IPS-15b (cell line): ENCODE results near the gene GPC5.

Experiments
- H3K27me3 ChIP-seq: one replicate; pipeline ENCODE4 v1.6.1; 2013; ENCODE audit warnings: low read length; ENCODE audit not compliant: control insufficient read depth, insufficient read depth
- H3K36me3 ChIP-seq: one replicate; pipeline ENCODE4 v1.6.1; 2013; ENCODE audit warnings: low read length; ENCODE audit not compliant: control insufficient read depth, insufficient read depth
- H3K4me1 ChIP-seq: one replicate; pipeline ENCODE4 v1.6.1; 2013; ENCODE audit warnings: mild to moderate bottlenecking, low read length; ENCODE audit not compliant: control insufficient read depth, insufficient read depth
- H3K4me3 ChIP-seq: one replicate; pipeline ENCODE4 v1.5.1; 2013; ENCODE audit warnings: low read depth, low read length
- H3K9ac ChIP-seq: one replicate; pipeline ENCODE4 v1.6.1; 2013; ENCODE audit warnings: low read depth, mild to moderate bottlenecking, low read length
- H3K9me3 ChIP-seq: one replicate; pipeline ENCODE4 v1.6.1; 2013; ENCODE audit warnings: mild to moderate bottlenecking, low read length; ENCODE audit not compliant: control insufficient read depth, insufficient read depth

The GPC5 gene

DNA sequence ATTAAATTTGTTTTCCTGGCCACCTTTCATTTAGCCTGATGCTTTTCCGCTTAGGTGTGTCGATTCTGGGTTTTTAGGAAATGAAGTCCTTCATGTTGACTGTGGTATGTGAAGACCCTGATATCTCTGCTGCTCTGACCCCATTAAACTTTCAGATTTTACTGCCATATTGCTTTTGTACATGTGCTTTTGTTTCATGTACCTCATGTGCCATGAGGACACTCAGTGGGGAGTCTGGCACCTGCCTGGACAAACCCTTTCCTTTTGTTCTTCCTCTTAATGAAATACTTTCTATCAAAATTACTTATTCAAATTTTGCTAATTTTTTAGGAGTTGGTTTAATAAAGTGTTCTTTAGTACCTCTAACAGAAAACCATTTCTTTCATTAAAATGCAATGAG is 774.8 kb downstream of the GPC5 start:
- H3K36me3 ChIP-seq: no peaks in the 10 kb centered on the region
- no peak overlapping the region for H3K9ac ChIP-seq
- no peaks in the 10 kb centered on the region for H3K4me1 ChIP-seq
- H3K9me3 ChIP-seq: no peaks in the 10 kb centered on the region
- H3K27me3 ChIP-seq: no peaks in the 10 kb centered on the region
- H3K4me3 ChIP-seq: no peak overlapping the region

DNA sequence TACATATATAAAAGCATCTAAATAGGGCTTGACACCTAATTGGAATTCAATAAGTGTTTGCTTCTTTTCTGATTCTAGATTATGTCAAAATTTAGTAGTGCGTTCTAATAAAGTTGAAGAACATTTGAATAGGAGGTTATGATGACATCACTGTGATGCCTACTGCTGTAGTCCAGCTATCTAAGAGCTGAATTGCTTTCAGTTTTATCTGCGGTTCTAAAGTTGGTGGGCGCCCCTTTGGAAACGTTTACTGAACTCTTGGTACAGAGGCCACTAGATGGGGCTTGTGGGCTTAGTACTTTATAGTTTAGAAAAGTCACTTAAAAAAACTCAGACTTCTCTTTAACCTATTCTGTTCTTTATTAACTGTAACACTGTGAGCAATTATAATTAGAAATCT is 776.9 kb downstream of the GPC5 start:
- no peaks in the 10 kb centered on the region for H3K4me1 ChIP-seq
- no peak overlapping the region for H3K4me3 ChIP-seq
- H3K9me3 ChIP-seq: no peaks in the 10 kb centered on the region
- no peaks in the 10 kb centered on the region for H3K27me3 ChIP-seq
- no peak overlapping the region for H3K9ac ChIP-seq
- no peaks in the 10 kb centered on the region for H3K36me3 ChIP-seq

DNA sequence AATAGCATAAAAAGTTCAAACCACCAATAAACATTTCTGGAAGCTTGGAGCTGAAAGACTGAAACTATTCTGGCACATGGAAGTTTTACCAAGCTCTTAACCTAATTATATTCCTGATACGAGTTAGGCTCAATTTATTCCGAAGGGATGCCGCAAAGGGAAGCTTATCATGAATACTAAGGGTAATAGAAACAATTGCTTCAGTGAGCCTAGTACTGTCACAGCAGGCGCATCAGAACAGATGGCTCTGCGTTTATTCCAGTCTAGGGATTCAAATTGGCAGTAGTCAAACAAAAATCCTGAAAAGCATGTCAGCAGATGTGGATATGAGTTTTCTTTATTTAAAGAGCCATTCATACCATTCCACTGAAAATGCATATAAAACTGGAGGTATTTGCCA is 779.5 kb downstream of the GPC5 start:
- Histone ChIP-seq H3K9ac (no peak overlapping the region), H3K9me3 (no peaks in the 10 kb centered on the region), H3K4me1 (no peaks in the 10 kb centered on the region), H3K27me3 (no peaks in the 10 kb centered on the region), H3K36me3 (no peaks in the 10 kb centered on the region), H3K4me3 (no peak overlapping the region)

DNA sequence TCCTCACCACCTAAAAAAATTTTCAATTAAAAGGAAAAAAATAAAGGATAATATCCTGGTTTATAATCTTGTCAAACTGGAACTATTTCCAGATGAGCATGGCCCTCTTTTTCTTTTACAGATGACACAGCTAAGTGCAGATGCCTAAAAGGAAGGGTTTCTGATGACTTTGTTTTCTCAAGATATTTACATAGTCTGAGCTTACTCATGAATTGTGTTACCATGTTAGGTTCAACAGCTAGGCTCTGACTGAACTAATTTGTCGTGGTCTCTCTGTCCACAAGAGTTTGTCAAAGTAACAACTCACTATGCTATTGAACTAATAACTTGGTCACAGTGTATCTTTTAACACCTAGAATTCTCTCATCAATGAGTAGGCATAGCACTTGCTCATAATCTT is 780.8 kb downstream of the GPC5 start:
- Histone ChIP-seq H3K27me3 (no peaks in the 10 kb centered on the region), H3K4me1 (no peaks in the 10 kb centered on the region), H3K4me3 (no peak overlapping the region), H3K9ac (no peak overlapping the region), H3K9me3 (no peaks in the 10 kb centered on the region), H3K36me3 (no peaks in the 10 kb centered on the region)

DNA sequence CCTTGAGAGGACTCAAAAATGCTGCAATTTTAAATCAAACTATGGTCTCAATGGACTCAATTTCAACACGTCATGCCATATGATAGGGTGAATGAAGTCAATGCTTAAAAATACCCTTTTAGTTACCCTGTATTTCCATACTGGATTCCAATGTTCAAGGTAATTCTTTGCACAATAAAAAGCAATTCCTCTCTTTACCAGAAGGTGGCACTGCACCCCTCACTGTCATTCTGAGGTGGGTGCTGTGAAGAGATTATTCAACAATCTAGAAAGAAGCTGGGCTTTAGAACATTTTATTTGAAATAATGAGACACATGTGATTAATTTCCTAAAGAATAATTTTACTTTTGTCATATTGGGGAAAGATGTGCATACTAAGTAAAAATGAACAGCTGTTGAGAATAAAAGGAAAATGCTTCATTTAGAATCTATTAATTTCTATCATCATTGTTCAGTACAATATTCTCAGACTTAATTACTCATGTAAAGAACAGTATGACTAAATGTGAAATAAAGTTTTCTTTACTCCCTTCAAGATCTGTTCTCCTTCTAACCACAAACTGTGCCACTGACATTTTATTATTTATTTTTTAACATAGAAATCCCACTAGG is 789.1 kb downstream of the GPC5 start:
- no peaks in the 10 kb centered on the region for H3K9me3 ChIP-seq

DNA sequence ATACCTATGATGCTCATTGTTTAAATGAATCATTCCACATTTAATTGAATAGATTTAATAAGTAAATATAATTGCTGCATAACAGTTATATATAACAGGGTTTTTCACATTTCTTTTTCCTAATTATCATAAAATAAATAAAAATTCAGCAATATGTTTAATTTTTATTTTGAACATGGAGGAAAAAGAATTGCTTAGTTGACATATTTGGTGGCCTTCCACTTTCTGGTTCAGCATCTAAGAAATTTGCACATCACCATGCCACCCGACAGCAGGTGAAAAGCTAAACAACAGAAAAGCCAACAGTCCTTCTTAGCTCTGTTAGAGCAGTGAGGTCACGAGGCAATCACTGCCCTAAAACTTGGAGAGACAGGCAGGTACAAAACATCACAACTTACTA is 790.2 kb downstream of the GPC5 start:
- Histone ChIP-seq H3K4me1 (no peaks in the 10 kb centered on the region), H3K9me3 (no peaks in the 10 kb centered on the region)

More for the DNA sequence above, 789.1 kb downstream of the GPC5 start:
- Histone ChIP-seq H3K27me3 (no peaks in the 10 kb centered on the region), H3K9ac (no peak overlapping the region), H3K4me3 (no peak overlapping the region), H3K4me1 (no peaks in the 10 kb centered on the region), H3K36me3 (no peaks in the 10 kb centered on the region)

DNA sequence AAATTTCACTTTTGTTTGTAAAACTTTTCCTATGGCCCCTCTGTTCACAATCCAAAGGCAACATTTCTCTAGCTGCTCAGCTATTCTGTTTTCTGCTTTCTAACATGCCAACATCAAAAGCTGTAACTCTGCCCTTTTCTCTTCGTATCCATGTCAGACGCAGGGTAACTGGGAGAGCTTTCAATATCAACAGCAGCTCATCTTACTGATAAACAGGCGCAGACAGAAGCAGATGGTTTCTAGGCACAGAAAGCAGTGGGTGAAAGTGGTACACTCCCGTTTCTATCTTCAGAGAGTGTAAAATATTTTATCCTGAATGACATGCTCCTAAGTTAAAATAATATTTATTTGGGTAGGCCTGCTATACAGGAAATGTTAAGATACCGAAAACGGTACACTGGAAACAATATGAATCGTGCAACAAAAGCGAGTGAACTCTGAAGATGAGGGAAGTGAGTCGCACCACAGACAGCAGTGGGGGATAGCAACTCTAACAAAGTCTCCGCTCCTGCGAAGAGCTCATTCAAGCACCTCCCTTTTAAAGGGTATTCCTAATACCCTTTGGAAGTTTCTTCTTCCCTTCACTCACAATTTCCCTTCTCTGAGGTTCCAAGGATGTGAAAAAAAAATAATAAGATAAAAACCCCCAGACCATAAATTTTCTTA is 798.3 kb downstream of the GPC5 start:
- Histone ChIP-seq H3K4me3 (no peak overlapping the region), H3K27me3 (no peaks in the 10 kb centered on the region), H3K36me3 (no peaks in the 10 kb centered on the region), H3K4me1 (no peaks in the 10 kb centered on the region), H3K9ac (no peak overlapping the region), H3K9me3 (no peaks in the 10 kb centered on the region)

More for the DNA sequence above, 790.2 kb downstream of the GPC5 start:
- no peaks in the 10 kb centered on the region for H3K36me3 ChIP-seq
- H3K27me3 ChIP-seq: no peaks in the 10 kb centered on the region
- no peak overlapping the region for H3K9ac ChIP-seq
- H3K4me3 ChIP-seq: no peak overlapping the region

DNA sequence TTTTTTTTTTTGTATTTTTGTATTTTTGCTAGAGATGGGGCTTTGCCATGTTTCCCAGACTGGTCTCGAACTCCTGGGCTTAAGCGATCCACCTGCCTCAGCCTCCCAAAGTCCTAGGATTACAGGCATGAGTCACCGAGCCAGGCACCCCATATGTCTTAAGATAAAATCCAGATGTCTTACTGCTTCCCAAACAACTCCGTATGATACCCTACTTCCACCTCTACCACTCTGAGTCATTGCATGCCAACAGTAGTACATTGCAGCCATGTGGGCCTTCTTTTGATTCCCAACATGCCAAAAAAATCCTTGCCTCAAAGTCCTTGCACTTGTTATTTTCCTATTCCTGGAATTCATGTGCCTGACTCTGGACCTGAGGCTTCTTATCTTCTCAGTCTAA is 799.2 kb downstream of the GPC5 start:
- no peak overlapping the region for H3K4me3 ChIP-seq
- H3K27me3 ChIP-seq: no peaks in the 10 kb centered on the region
- no peaks in the 10 kb centered on the region for H3K4me1 ChIP-seq
- H3K9ac ChIP-seq: no peak overlapping the region
- no peaks in the 10 kb centered on the region for H3K9me3 ChIP-seq
- no peaks in the 10 kb centered on the region for H3K36me3 ChIP-seq

DNA sequence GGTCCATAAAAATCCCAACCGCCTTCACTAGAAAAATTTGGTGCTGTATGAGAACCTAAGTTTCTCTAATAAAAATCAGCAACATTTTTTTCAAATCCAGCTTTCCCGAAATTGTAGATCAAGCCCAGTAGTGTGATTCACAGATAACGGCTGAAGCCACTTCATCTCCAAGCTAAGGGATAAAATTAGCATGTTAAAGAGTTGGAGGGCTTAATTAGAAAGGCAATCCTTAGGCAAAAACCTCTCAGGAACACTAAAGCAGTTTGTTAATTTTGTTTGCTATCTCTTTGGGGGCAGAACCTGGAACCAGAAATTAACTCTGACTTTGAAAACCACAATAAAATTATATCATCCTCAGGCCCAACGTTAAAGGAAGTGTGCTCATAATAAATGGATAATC is 820.2 kb downstream of the GPC5 start:
- no peaks in the 10 kb centered on the region for H3K9me3 ChIP-seq
- H3K36me3 ChIP-seq: no peaks in the 10 kb centered on the region
- H3K27me3 ChIP-seq: no peaks in the 10 kb centered on the region
- H3K4me3 ChIP-seq: no peak overlapping the region
- H3K4me1 ChIP-seq: peaks cover 8% of the 10 kb centered on the region
- H3K9ac ChIP-seq: no peak overlapping the region

DNA sequence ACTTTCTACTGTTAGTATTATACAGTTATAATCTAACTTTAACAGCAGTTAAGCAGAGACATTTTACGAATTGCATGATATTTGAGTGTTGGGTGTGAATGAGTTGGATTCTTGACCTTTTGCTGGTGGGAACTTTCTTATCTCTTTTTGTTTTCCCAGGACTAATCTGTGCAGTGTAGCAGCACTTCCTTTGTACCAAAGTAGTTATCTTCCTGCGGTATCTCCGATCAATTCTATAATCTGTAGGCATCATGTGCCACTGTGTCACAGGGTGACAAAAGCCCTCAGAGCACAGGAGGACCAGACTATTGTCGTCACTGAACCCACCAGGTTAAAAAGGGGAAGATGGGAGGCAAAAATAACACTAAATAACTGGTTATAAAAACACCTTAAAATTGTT is 823.5 kb downstream of the GPC5 start:
- H3K9me3 ChIP-seq: no peaks in the 10 kb centered on the region
- H3K36me3 ChIP-seq: no peaks in the 10 kb centered on the region
- peaks cover 8% of the 10 kb centered on the region for H3K4me1 ChIP-seq
- no peak overlapping the region for H3K4me3 ChIP-seq
- no peak overlapping the region for H3K9ac ChIP-seq
- no peaks in the 10 kb centered on the region for H3K27me3 ChIP-seq

DNA sequence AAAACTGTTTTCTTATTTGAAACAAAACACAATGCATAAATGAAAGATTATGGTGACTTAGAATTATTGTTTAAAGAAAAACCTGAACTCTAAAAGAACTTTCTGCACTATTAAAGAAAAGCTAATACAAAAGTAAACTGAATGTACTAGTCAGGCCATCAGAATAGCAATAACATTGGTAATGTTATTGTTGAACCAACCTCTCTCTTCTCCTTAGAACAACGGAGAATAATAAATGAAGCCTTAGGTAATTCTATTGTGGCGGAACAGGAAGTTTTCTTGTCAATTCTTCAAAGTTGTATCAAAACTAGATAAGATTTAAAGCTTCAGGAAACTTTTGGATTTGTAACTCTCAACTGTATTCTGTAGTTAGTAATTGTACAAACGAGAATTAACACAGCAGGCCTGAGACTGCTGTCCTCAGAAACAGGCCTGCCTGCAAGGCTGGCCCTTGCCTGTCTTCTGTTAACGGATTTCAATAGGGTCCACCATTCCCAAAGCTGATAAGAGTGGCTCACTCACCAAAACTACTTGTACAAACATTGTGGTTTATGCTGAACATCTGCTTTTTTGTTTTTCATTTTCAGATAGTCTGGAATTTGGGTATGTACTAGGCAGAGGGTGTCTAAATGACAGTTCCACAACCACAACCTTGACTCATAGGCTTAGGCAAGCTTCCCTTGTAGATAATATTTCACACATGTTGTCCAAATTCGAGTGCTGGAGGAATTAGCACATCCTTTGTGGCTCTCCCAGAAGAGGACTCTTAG is 825.8 kb downstream of the GPC5 start:
- Histone ChIP-seq H3K36me3 (no peaks in the 10 kb centered on the region), H3K9ac (no peak overlapping the region), H3K4me3 (no peak overlapping the region), H3K9me3 (no peaks in the 10 kb centered on the region), H3K4me1 (peaks cover 1% of the 10 kb centered on the region), H3K27me3 (no peaks in the 10 kb centered on the region)

DNA sequence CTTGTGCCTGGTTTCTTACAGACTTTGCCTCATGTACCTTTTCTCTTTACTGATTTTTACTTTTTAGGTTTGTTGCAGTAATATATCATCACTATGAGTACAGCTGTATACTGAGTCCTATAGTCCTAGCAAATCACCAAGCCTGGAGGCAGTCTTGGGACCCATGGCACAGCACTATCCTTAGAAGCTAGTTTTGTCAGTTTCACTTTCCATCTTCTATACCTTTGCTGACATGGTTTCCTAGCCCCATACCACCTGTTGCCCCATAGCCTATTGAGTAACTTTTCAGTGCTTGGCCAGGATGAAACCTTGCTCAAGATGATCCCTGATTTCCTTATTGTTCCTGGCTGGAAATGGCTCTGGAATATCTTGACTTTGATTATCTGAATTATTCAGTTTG is 826.4 kb downstream of the GPC5 start:
- Histone ChIP-seq H3K4me3 (no peak overlapping the region), H3K36me3 (no peaks in the 10 kb centered on the region), H3K27me3 (no peaks in the 10 kb centered on the region), H3K4me1 (no peaks in the 10 kb centered on the region), H3K9ac (no peak overlapping the region), H3K9me3 (no peaks in the 10 kb centered on the region)
